ENCODE results near the gene PARG.
"Not testable (repeated sequence)": the region's sequence is repeated elsewhere in the genome, so short reads cannot be mapped to it uniquely, and the experiment has no call there.

The PARG gene

GRCh38 chr10:49941447-49942338 lies at the start of gene PARG, which contains the start of gene TIMM23B:
Gene PARG (minus strand): TSS chr10:49942027. CDS start chr10:49941725, 302 bp downstream.
Gene TIMM23B (plus strand): TSS chr10:49942053. CDS start chr10:49942195, 142 bp downstream.
- peak; percentile 5 to 89 (median 63) for DNase-seq

- not testable (repeated sequence) for DNase-seq
Measured at GRCh38 chr10:49988376-49988775, 46.5 kb upstream of the PARG start, which contains the start of gene AGAP6. Gene AGAP6 (plus strand): TSS chr10:49988406. CDS start chr10:49988716, 310 bp downstream.

GRCh38 chr10:49987207-49987606 lies 45.4 kb upstream of the PARG start:
- DNase-seq: not testable (repeated sequence)

GRCh38 chr10:49977756-49978155 lies 35.9 kb upstream of the PARG start:
- not testable (repeated sequence) for DNase-seq

GRCh38 chr10:49972094-49972493 lies 30.3 kb upstream of the PARG start:
- DNase-seq: not testable (repeated sequence)

- DNase-seq: not testable (repeated sequence)
Measured at GRCh38 chr10:49971466-49971865, 29.6 kb upstream of the PARG start.

- not testable (repeated sequence) for DNase-seq
Measured at GRCh38 chr10:49970331-49970857, 28.6 kb upstream of the PARG start.

GRCh38 chr10:49953122-49953521 lies 11.3 kb upstream of the PARG start:
- DNase-seq: not testable (repeated sequence)

- not testable (repeated sequence) for DNase-seq
Measured at GRCh38 chr10:49952006-49952405, 10.2 kb upstream of the PARG start.

- not testable (repeated sequence) for DNase-seq
Measured at GRCh38 chr10:49948737-49949136, 6.9 kb upstream of the PARG start.

- not testable (repeated sequence) for DNase-seq
Measured at GRCh38 chr10:49948142-49948541, 6.3 kb upstream of the PARG start.

- DNase-seq: not testable (repeated sequence)
Measured at GRCh38 chr10:49943607-49944006, 1.8 kb upstream of the PARG start.

- peak in 1 of 51 donors; percentile 4 for DNase-seq
Measured at GRCh38 chr10:49942339-49942705, 495 bp upstream of the PARG start.

GRCh38 chr10:49931959-49932728 lies 9.7 kb downstream of the PARG start:
- not testable (repeated sequence) for DNase-seq

GRCh38 chr10:49931276-49931675 lies 10.6 kb downstream of the PARG start:
- not testable (repeated sequence) for DNase-seq

GRCh38 chr10:49923572-49923971 lies 18.3 kb downstream of the PARG start:
- DNase-seq: not testable (repeated sequence)

- DNase-seq: not testable (repeated sequence)
Measured at GRCh38 chr10:49922041-49922440, 19.8 kb downstream of the PARG start.

- not testable (repeated sequence) for DNase-seq
Measured at GRCh38 chr10:49917927-49918326, 23.9 kb downstream of the PARG start.

- DNase-seq: not testable (repeated sequence)
Measured at GRCh38 chr10:49916451-49916850, 25.4 kb downstream of the PARG start.

- not testable (repeated sequence) for DNase-seq
Measured at GRCh38 chr10:49910295-49910694, 31.5 kb downstream of the PARG start.

GRCh38 chr10:49908290-49909080 lies 33.3 kb downstream of the PARG start:
- not testable (repeated sequence) for DNase-seq
